Measurements from ENCODE around the gene SLC23A2.
A peak's percentile ranks its signal among the peaks of the same experiment; 100 is the strongest.

SLC23A2 gene

GRCh38 chr20:4832469-4832868 is 168.8 kb downstream of the SLC23A2 start:
- Mint-ChIP-seq H3K36me3 (peaks cover 17 to 24% of the 10 kb centered on the region in 2 donors), H3K4me1 (peaks cover 13 to 26% of the 10 kb centered on the region in 2 donors), H3K4me3 (no peak overlapping the region), H3K27me3 (no peaks in the 10 kb centered on the region), H3K27ac (no peak overlapping the region), H3K9me3 (peaks cover 1 to 5% of the 10 kb centered on the region in 2 donors)
- DNase-seq (no peak), ATAC-seq (replicated peaks) (no peak)

- H3K27ac Mint-ChIP-seq: no peak overlapping the region
- H3K4me1 Mint-ChIP-seq: peaks cover 15 to 27% of the 10 kb centered on the region in 2 donors
Observed at GRCh38 chr20:4830696-4831095, 170.6 kb downstream of the SLC23A2 start.

GRCh38 chr20:4830259-4830658 is 171.1 kb downstream of the SLC23A2 start:
- Mint-ChIP-seq H3K9me3 (peaks cover 1 to 5% of the 10 kb centered on the region in 2 donors), H3K27me3 (no peaks in the 10 kb centered on the region), H3K27ac (no peak overlapping the region), H3K36me3 (peaks cover 18 to 24% of the 10 kb centered on the region in 2 donors), H3K4me3 (no peak overlapping the region), H3K4me1 (peaks cover 16 to 27% of the 10 kb centered on the region in 2 donors)
- ATAC-seq (replicated peaks) (no peak), DNase-seq (no peak)

More at GRCh38 chr20:4830696-4831095, 170.6 kb downstream of the SLC23A2 start:
- Mint-ChIP-seq H3K9me3 (peaks cover 1 to 5% of the 10 kb centered on the region in 2 donors), H3K36me3 (peaks cover 18 to 24% of the 10 kb centered on the region in 2 donors), H3K27me3 (no peaks in the 10 kb centered on the region), H3K4me3 (no peak overlapping the region)
- ATAC-seq (replicated peaks) (no peak), DNase-seq (no peak)

- peak; percentile 64 to 65 for ATAC-seq (replicated peaks)
- H3K4me3 Mint-ChIP-seq: no peak overlapping the region
- peak overlapping the region; percentile 33 for H3K27ac Mint-ChIP-seq
- peaks cover 16 to 23% of the 10 kb centered on the region in 2 donors for H3K36me3 Mint-ChIP-seq
- no peak for DNase-seq
- H3K4me1 Mint-ChIP-seq: peaks cover 19 to 31% of the 10 kb centered on the region in 2 donors
- peaks cover 1 to 5% of the 10 kb centered on the region in 2 donors for H3K9me3 Mint-ChIP-seq
- no peaks in the 10 kb centered on the region for H3K27me3 Mint-ChIP-seq
Observed at GRCh38 chr20:4829514-4830215, 171.6 kb downstream of the SLC23A2 start.

- Mint-ChIP-seq H3K36me3 (peaks cover 16 to 23% of the 10 kb centered on the region in 2 donors), H3K4me1 (peaks cover 21 to 37% of the 10 kb centered on the region in 2 donors), H3K9me3 (peaks cover 1 to 5% of the 10 kb centered on the region in 2 donors), H3K27ac (peak overlapping the region; percentile 33), H3K27me3 (no peaks in the 10 kb centered on the region), H3K4me3 (no peak overlapping the region)
- no peak for ATAC-seq (replicated peaks)
- DNase-seq: no peak
Observed at GRCh38 chr20:4828830-4829513, 172.3 kb downstream of the SLC23A2 start.

GRCh38 chr20:4821590-4821989 is 179.7 kb downstream of the SLC23A2 start:
- Mint-ChIP-seq H3K36me3 (peaks cover 47 to 60% of the 10 kb centered on the region in 2 donors), H3K4me3 (peak overlapping the region; percentile 94 to 99), H3K27me3 (no peaks in the 10 kb centered on the region), H3K27ac (peak overlapping the region; percentile 85), H3K9me3 (no peaks in the 10 kb centered on the region), H3K4me1 (peaks cover 49 to 68% of the 10 kb centered on the region in 2 donors)
- DNase-seq (no peak), ATAC-seq (replicated peaks) (no peak)

- Mint-ChIP-seq H3K9me3 (peaks cover 2 to 4% of the 10 kb centered on the region in 2 donors), H3K4me1 (peaks cover 51 to 75% of the 10 kb centered on the region in 2 donors), H3K27ac (peak overlapping the region; percentile 90), H3K27me3 (no peaks in the 10 kb centered on the region), H3K4me3 (peak overlapping the region; percentile 94 to 99), H3K36me3 (peaks cover 51 to 66% of the 10 kb centered on the region in 2 donors)
- ATAC-seq (replicated peaks) (no peak), DNase-seq (no peak)
Observed at GRCh38 chr20:4820806-4821518, 180.3 kb downstream of the SLC23A2 start.

- Mint-ChIP-seq H3K4me1 (peaks cover 57 to 83% of the 10 kb centered on the region in 2 donors), H3K27ac (peak overlapping the region; percentile 47), H3K27me3 (no peaks in the 10 kb centered on the region), H3K9me3 (peaks cover 4% of the 10 kb centered on the region in 2 donors), H3K36me3 (peaks cover 55 to 72% of the 10 kb centered on the region in 2 donors), H3K4me3 (peak overlapping the region; percentile 56 to 71)
- DNase-seq (no peak), ATAC-seq (replicated peaks) (no peak)
Observed at GRCh38 chr20:4819901-4820300, 181.4 kb downstream of the SLC23A2 start.

- peak overlapping the region; percentile 3 for H3K27ac Mint-ChIP-seq
Observed at GRCh38 chr20:4817230-4817671, 184.1 kb downstream of the SLC23A2 start.

GRCh38 chr20:4815628-4816027 is 185.7 kb downstream of the SLC23A2 start:
- DNase-seq (no peak), ATAC-seq (replicated peaks) (no peak)
- Mint-ChIP-seq H3K4me1 (peaks cover 67 to 94% of the 10 kb centered on the region in 2 donors), H3K9me3 (peaks cover 4% of the 10 kb centered on the region in 2 donors), H3K27ac (peak overlapping the region; percentile 100), H3K4me3 (peak overlapping the region; percentile 88 to 93), H3K36me3 (peaks cover 53 to 82% of the 10 kb centered on the region in 2 donors), H3K27me3 (no peaks in the 10 kb centered on the region)

More at GRCh38 chr20:4817230-4817671, 184.1 kb downstream of the SLC23A2 start:
- no peak for ATAC-seq (replicated peaks)
- peaks cover 69 to 94% of the 10 kb centered on the region in 2 donors for H3K4me1 Mint-ChIP-seq
- H3K27me3 Mint-ChIP-seq: no peaks in the 10 kb centered on the region
- H3K4me3 Mint-ChIP-seq: no peak overlapping the region
- H3K9me3 Mint-ChIP-seq: peaks cover 4% of the 10 kb centered on the region in 2 donors
- peaks cover 59 to 89% of the 10 kb centered on the region in 2 donors for H3K36me3 Mint-ChIP-seq
- no peak for DNase-seq

- H3K9me3 Mint-ChIP-seq: peaks cover 4% of the 10 kb centered on the region in 2 donors
- H3K36me3 Mint-ChIP-seq: peaks cover 54 to 85% of the 10 kb centered on the region in 2 donors
- H3K4me3 Mint-ChIP-seq: peak overlapping the region; percentile 88 to 93
- ATAC-seq (replicated peaks): peak; percentile 72 to 75
- DNase-seq: peak; percentile 96
- H3K4me1 Mint-ChIP-seq: peaks cover 69 to 97% of the 10 kb centered on the region in 2 donors
- peak overlapping the region; percentile 100 for H3K27ac Mint-ChIP-seq
- no peaks in the 10 kb centered on the region for H3K27me3 Mint-ChIP-seq
Observed at GRCh38 chr20:4814696-4815252, 186.5 kb downstream of the SLC23A2 start.

- Mint-ChIP-seq H3K36me3 (peaks cover 58 to 86% of the 10 kb centered on the region in 2 donors), H3K27ac (peak overlapping the region; percentile 100), H3K4me3 (peak overlapping the region; percentile 88 to 93), H3K27me3 (no peaks in the 10 kb centered on the region), H3K4me1 (peaks cover 71 to 97% of the 10 kb centered on the region in 2 donors), H3K9me3 (peaks cover 4% of the 10 kb centered on the region in 2 donors)
- DNase-seq (peak; percentile 83), ATAC-seq (replicated peaks) (peak; percentile 58 to 61)
Observed at GRCh38 chr20:4813863-4814695, 187.2 kb downstream of the SLC23A2 start.
